Activated CD8-positive, alpha-beta T cell treated with anti-CD3 and anti-CD28 coated beads, Interleukin-2, amount 10 ng/mL, durations not matched to agents 7 days and 5 days (primary cell): ENCODE measurements around the gene MAP3K3. TPM values are rescaled to one million over a fixed set of nuclear protein-coding genes. Genes with fewer than 3 reads are reported as not detected.

Source experiments
- ATAC-seq: fragments of 150-1000 bp; cut with Tn5 transposase; one replicate; pipeline ENCODE4 v1.10.0; 2021; ENCODE audit warnings: moderate library complexity
- CTCF ChIA-PET: fragments of 350-600 bp; sonication (Branson Sonifier 250); formaldehyde crosslinking; loops from one replicate; lab custom pipeline; 2021; ENCODE audit warnings: antibody characterized with exemption; lab: Charles Lee
- POLR2A ChIA-PET: fragments of 350-600 bp; sonication (Branson Sonifier 250); formaldehyde crosslinking; loops from one replicate; lab custom pipeline; 2021; ENCODE audit warnings: antibody characterized with exemption; lab: Charles Lee
- DNase-seq: peaks from one replicate; pipeline ENCODE4 v3.0.0-alpha.2; 2020
- H3K27ac Mint-ChIP-seq: one replicate; pipeline ENCODE4 v1.8.0; 2021; ENCODE audit warnings: mild to moderate bottlenecking, mixed read lengths
- H3K27me3 Mint-ChIP-seq: one replicate; pipeline ENCODE4 v1.8.0; 2021; ENCODE audit warnings: low read depth, mixed read lengths
- H3K36me3 Mint-ChIP-seq: one replicate; pipeline ENCODE4 v1.8.0; 2021; ENCODE audit warnings: low read depth, mixed read lengths
- H3K4me1 Mint-ChIP-seq: one replicate; pipeline ENCODE4 v1.8.0; 2021; ENCODE audit warnings: low read depth, mixed read lengths
- H3K4me3 Mint-ChIP-seq: one replicate; pipeline ENCODE4 v1.8.0; 2021; ENCODE audit warnings: mild to moderate bottlenecking, mixed read lengths
- H3K9me3 Mint-ChIP-seq: one replicate; pipeline ENCODE4 v1.8.0; 2022; ENCODE audit warnings: mixed read lengths; ENCODE audit not compliant: insufficient read depth
- total RNA-seq, 2 experiments: library from RNA; stranded (reverse); gene quantifications; one replicate each; pipeline ENCODE4 v1.2.3, GENCODE V29; 2021

Gene MAP3K3
- total RNA-seq, 2 experiments from 2014 or later, result 31.4 to 32.8 TPM

GRCh38 chr17:63657786-63658185 lies 35.6 kb downstream of the MAP3K3 start:
- Mint-ChIP-seq H3K36me3 (peaks cover 27% of the 10 kb centered on the region), H3K4me1 (no peaks in the 10 kb centered on the region), H3K27me3 (no peaks in the 10 kb centered on the region), H3K4me3 (no peak overlapping the region), H3K9me3 (no peaks in the 10 kb centered on the region), H3K27ac (no peak overlapping the region)
- DNase-seq (no peak), ATAC-seq (no peak)
- POLR2A ChIA-PET, result no interaction called here
- CTCF ChIA-PET, result no interaction called here

- ChIA-PET CTCF (no interaction called here), POLR2A (no interaction called here)
- Mint-ChIP-seq H3K4me3 (no peak overlapping the region), H3K9me3 (no peaks in the 10 kb centered on the region), H3K27me3 (no peaks in the 10 kb centered on the region), H3K36me3 (peaks cover 24% of the 10 kb centered on the region), H3K4me1 (no peaks in the 10 kb centered on the region), H3K27ac (no peak overlapping the region)
- DNase-seq (no peak), ATAC-seq (no peak)
Measured at GRCh38 chr17:63658366-63658765, 36.1 kb downstream of the MAP3K3 start.

- Mint-ChIP-seq H3K4me1 (peaks cover 7% of the 10 kb centered on the region), H3K27ac (no peak overlapping the region), H3K27me3 (no peaks in the 10 kb centered on the region), H3K36me3 (peaks cover 26% of the 10 kb centered on the region), H3K4me3 (no peak overlapping the region), H3K9me3 (no peaks in the 10 kb centered on the region)
- ChIA-PET POLR2A (no interaction called here), CTCF (no interaction called here)
- no peak for ATAC-seq
- DNase-seq, result no peak
Measured at GRCh38 chr17:63659850-63660249, 37.6 kb downstream of the MAP3K3 start.

- H3K36me3 Mint-ChIP-seq, result peaks cover 20% of the 10 kb centered on the region
- H3K9me3 Mint-ChIP-seq, result no peaks in the 10 kb centered on the region
- peak overlapping the region; percentile 80 for H3K27ac Mint-ChIP-seq
- H3K4me1 Mint-ChIP-seq, result peaks cover 17% of the 10 kb centered on the region
- H3K27me3 Mint-ChIP-seq, result no peaks in the 10 kb centered on the region
- no peak overlapping the region for H3K4me3 Mint-ChIP-seq
- DNase-seq, result no peak
- ChIA-PET CTCF (interaction anchor here (0.9 to 1.9 kb wide), 6 partner anchors 10 to 54 kb away, joined by 3 to 8 read pairs (median 6); no protein-coding TSS in a partner anchor), POLR2A (interaction anchor here (0.6 to 0.9 kb wide), 2 partner anchors 34 to 77 kb away, joined by 3 to 4 read pairs; partner anchors contain the start of gene LIMD2)
- peak; percentile 27 for ATAC-seq
Measured at GRCh38 chr17:63665527-63666214, 43.5 kb downstream of the MAP3K3 start.

GRCh38 chr17:63672856-63673255 lies 50.6 kb downstream of the MAP3K3 start:
- Mint-ChIP-seq H3K9me3 (no peaks in the 10 kb centered on the region), H3K36me3 (peaks cover 18% of the 10 kb centered on the region), H3K27ac (no peak overlapping the region), H3K4me3 (no peak overlapping the region), H3K4me1 (no peaks in the 10 kb centered on the region), H3K27me3 (no peaks in the 10 kb centered on the region)
- DNase-seq (no peak), ATAC-seq (no peak)
- CTCF ChIA-PET, result no interaction called here
- POLR2A ChIA-PET, result no interaction called here

GRCh38 chr17:63675231-63675606 lies 53.0 kb downstream of the MAP3K3 start:
- no peak for DNase-seq
- Mint-ChIP-seq H3K9me3 (no peaks in the 10 kb centered on the region), H3K27ac (no peak overlapping the region), H3K4me3 (no peak overlapping the region), H3K27me3 (no peaks in the 10 kb centered on the region), H3K36me3 (peaks cover 19% of the 10 kb centered on the region), H3K4me1 (no peaks in the 10 kb centered on the region)
- ATAC-seq, result no peak
- ChIA-PET CTCF (interaction anchor here (1.1 to 1.7 kb wide), 3 partner anchors 9 to 63 kb away, joined by 4 to 8 read pairs (median 4); no protein-coding TSS in a partner anchor), POLR2A (interaction anchor here (1.3 kb wide), 1 partner anchor 67 kb away, joined by 5 read pairs; no protein-coding TSS in a partner anchor)

GRCh38 chr17:63675607-63676546 lies 53.7 kb downstream of the MAP3K3 start:
- Mint-ChIP-seq H3K9me3 (no peaks in the 10 kb centered on the region), H3K4me1 (no peaks in the 10 kb centered on the region), H3K4me3 (no peak overlapping the region), H3K27me3 (no peaks in the 10 kb centered on the region), H3K27ac (no peak overlapping the region), H3K36me3 (peaks cover 15% of the 10 kb centered on the region)
- CTCF ChIA-PET, result interaction anchor here (1.1 to 1.7 kb wide), 2 partner anchors 9 to 63 kb away, joined by 4 to 8 read pairs; no protein-coding TSS in a partner anchor
- DNase-seq (no peak), ATAC-seq (no peak)
- POLR2A ChIA-PET, result interaction anchor here (0.7 to 1.3 kb wide), 2 partner anchors 22 to 67 kb away, joined by 3 to 5 read pairs; no protein-coding TSS in a partner anchor

- Mint-ChIP-seq H3K27ac (no peak overlapping the region), H3K27me3 (no peaks in the 10 kb centered on the region), H3K4me3 (no peak overlapping the region), H3K36me3 (peaks cover 14% of the 10 kb centered on the region), H3K4me1 (no peaks in the 10 kb centered on the region), H3K9me3 (no peaks in the 10 kb centered on the region)
- ChIA-PET POLR2A (interaction anchor here (0.7 kb wide), 1 partner anchor 21 kb away, joined by 3 read pairs; no protein-coding TSS in a partner anchor), CTCF (interaction anchor here (1.7 kb wide), 1 partner anchor 64 kb away, joined by 8 read pairs; no protein-coding TSS in a partner anchor)
- ATAC-seq, result no peak
- DNase-seq, result no peak
Measured at GRCh38 chr17:63676584-63676983, 54.4 kb downstream of the MAP3K3 start.

- H3K4me1 Mint-ChIP-seq, result no peaks in the 10 kb centered on the region
- H3K4me3 Mint-ChIP-seq, result no peak overlapping the region
- DNase-seq (no peak), ATAC-seq (no peak)
- ChIA-PET CTCF (interaction anchor here (0.9 to 1.1 kb wide), 2 partner anchors 13 to 14 kb away, joined by 3 to 6 read pairs; no protein-coding TSS in a partner anchor), POLR2A (no interaction called here)
- H3K9me3 Mint-ChIP-seq, result no peaks in the 10 kb centered on the region
- H3K27ac Mint-ChIP-seq, result no peak overlapping the region
- peaks cover 26% of the 10 kb centered on the region for H3K36me3 Mint-ChIP-seq
- H3K27me3 Mint-ChIP-seq, result no peaks in the 10 kb centered on the region
Measured at GRCh38 chr17:63679214-63679613, 57.0 kb downstream of the MAP3K3 start.

GRCh38 chr17:63680700-63681099 lies 58.5 kb downstream of the MAP3K3 start:
- ChIA-PET POLR2A (interaction anchor here (1.4 kb wide), 1 partner anchor 13 kb away, joined by 4 read pairs; no protein-coding TSS in a partner anchor), CTCF (no interaction called here)
- no peak overlapping the region for H3K4me3 Mint-ChIP-seq
- no peaks in the 10 kb centered on the region for H3K4me1 Mint-ChIP-seq
- H3K27ac Mint-ChIP-seq, result no peak overlapping the region
- no peaks in the 10 kb centered on the region for H3K9me3 Mint-ChIP-seq
- H3K27me3 Mint-ChIP-seq, result no peaks in the 10 kb centered on the region
- no peak for DNase-seq
- H3K36me3 Mint-ChIP-seq, result peaks cover 27% of the 10 kb centered on the region
- ATAC-seq, result no peak

GRCh38 chr17:63681530-63681929 lies 59.3 kb downstream of the MAP3K3 start:
- ATAC-seq (no peak), DNase-seq (no peak)
- no peak overlapping the region for H3K27ac Mint-ChIP-seq
- no peaks in the 10 kb centered on the region for H3K9me3 Mint-ChIP-seq
- peaks cover 26% of the 10 kb centered on the region for H3K36me3 Mint-ChIP-seq
- CTCF ChIA-PET, result interaction anchor here (0.9 to 3.3 kb wide), 2 partner anchors 20 to 28 kb away, joined by 3 to 11 read pairs; no protein-coding TSS in a partner anchor
- POLR2A ChIA-PET, result interaction anchor here (0.7 to 2.7 kb wide), 2 partner anchors 14 to 16 kb away, joined by 5 to 13 read pairs; no protein-coding TSS in a partner anchor
- no peaks in the 10 kb centered on the region for H3K4me1 Mint-ChIP-seq
- H3K4me3 Mint-ChIP-seq, result no peak overlapping the region
- no peaks in the 10 kb centered on the region for H3K27me3 Mint-ChIP-seq
